Measurements from ENCODE around the gene COL23A1. TPM values are rescaled to one million over a fixed set of nuclear protein-coding genes. Genes with fewer than 3 reads are reported as not detected.

Gene COL23A1
- polyA plus RNA-seq, 3 donors, result 0.11 to 0.21 TPM; not detected in 1

DNA sequence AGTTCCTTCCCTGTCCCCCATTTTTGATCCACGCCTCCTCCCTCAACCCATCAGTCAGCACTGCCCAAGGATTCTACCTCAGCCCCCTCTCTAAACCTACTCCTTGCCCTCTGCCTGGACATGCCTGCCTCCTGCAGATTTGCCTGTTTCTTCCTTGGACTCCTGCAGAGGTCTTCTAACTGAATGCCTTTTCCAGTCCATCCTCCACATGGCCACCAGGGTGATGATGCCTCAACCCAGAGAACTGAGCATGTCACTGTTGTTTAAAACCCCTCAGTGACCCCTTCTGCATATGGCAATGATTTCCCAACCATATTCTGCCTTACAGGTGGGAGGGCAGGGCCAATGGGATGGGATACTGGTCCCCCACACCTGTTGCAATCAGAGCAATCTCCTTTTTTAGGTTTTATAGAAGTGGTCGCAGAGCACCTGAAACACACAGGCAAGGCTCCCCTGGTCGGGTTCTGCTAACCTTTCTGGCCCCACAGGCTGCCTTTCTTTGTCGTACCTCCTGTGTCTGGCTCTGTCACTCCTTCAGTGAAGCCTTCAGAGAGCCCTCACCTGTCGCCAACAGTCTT lies 366.9 kb downstream of the COL23A1 start:
- no peaks in the 10 kb centered on the region for H3K27me3 ChIP-seq (ENCODE audit: control insufficient read depth in 2 of 2, insufficient read depth in 2 of 2, low read length in 2 of 2)
- DNase-seq, result no peak
- peaks cover 9 to 15% of the 10 kb centered on the region in 2 donors for H3K4me1 ChIP-seq (ENCODE audit: control insufficient read depth in 1 of 2, insufficient read depth in 2 of 2, low read length in 2 of 2)
- no peak overlapping the region for H3K4me3 ChIP-seq (replicated peaks in 1 of 3; ENCODE audit: low read depth in 2 of 3, low read length in 3 of 3)
- peaks cover 89% of the 10 kb centered on the region for H4K20me1 ChIP-seq (ENCODE audit: insufficient read depth, low read length)
- peak overlapping the region in 1 of 2 donors; percentile 2 for H3K27ac ChIP-seq (ENCODE audit: low read depth in 1 of 2, low read length in 2 of 2)
- TF ChIP-seq, protein P1, sequence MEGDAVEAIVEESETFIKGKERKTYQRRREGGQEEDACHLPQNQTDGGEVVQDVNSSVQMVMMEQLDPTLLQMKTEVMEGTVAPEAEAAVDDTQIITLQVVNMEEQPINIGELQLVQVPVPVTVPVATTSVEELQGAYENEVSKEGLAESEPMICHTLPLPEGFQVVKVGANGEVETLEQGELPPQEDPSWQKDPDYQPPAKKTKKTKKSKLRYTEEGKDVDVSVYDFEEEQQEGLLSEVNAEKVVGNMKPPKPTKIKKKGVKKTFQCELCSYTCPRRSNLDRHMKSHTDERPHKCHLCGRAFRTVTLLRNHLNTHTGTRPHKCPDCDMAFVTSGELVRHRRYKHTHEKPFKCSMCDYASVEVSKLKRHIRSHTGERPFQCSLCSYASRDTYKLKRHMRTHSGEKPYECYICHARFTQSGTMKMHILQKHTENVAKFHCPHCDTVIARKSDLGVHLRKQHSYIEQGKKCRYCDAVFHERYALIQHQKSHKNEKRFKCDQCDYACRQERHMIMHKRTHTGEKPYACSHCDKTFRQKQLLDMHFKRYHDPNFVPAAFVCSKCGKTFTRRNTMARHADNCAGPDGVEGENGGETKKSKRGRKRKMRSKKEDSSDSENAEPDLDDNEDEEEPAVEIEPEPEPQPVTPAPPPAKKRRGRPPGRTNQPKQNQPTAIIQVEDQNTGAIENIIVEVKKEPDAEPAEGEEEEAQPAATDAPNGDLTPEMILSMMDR (IDR thresholded peaks at IDR 0.05), result no peak
- H3K9ac ChIP-seq (ENCODE audit: insufficient read depth, low read length, poor library complexity, severe bottlenecking), result no peak overlapping the region
- WGBS (ENCODE audit: insufficient coverage), result 98% methylated on average over 4 of the region's 5 CpGs
- peaks cover 24% of the 10 kb centered on the region for H3K79me2 ChIP-seq (ENCODE audit: insufficient read depth, low read length)
- H3K36me3 ChIP-seq (replicated peaks in 1 of 2; ENCODE audit: control insufficient read depth in 1 of 2, insufficient read depth in 2 of 2, low read length in 2 of 2), result peaks cover 68 to 99% of the 10 kb centered on the region in 2 donors
- no peak overlapping the region for H3K4me2 ChIP-seq (replicated peaks; ENCODE audit: extremely low read depth, low read length, poor library complexity, severe bottlenecking)
- Mint-ChIP-seq H3K36me3 (peaks cover 77 to 95% of the 10 kb centered on the region in 2 donors), H3K4me3 (no peak overlapping the region), H3K4me1 (peaks cover 29% of the 10 kb centered on the region), H3K27ac (peak overlapping the region in 3 of 7 donors; percentile 8 to 37 (median 22)), H3K9me3 (peaks cover 0 to 5% (median 0%) of the 10 kb centered on the region in 7 donors), H3K27me3 (ENCODE audit: low read depth in 3 of 3) (peaks cover 0 to 5% (median 1%) of the 10 kb centered on the region in 3 donors)
- H3K9me3 ChIP-seq (replicated peaks in 1 of 2; ENCODE audit: control insufficient read depth in 1 of 2, insufficient read depth in 1 of 2, low read length in 2 of 2), result no peaks in the 10 kb centered on the region
- H2AFZ ChIP-seq (ENCODE audit: insufficient read depth, low read depth, low read length, poor library complexity, severe bottlenecking), result no peak overlapping the region
- intact Hi-C loops (cut with micrococcal nuclease), result no loop called here

DNA sequence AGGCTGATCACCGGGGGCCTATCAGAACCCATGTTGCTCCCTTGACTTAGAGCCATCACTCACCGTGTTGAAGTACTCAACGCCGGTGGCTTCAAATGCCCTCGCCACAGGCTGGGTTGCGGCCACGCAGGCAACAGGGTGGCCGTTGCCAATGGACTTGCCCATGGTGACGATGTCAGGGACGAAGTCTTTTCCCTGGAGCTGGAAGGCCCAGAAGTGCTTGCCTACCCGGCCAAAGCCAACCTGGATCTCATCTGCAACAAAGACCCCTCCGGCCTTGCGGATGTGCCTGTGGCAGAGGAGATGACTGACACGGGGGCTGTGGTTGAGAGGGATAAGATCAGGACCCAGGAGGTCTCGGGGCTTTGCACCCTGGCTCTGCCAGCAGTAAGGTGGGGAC lies 367.9 kb downstream of the COL23A1 start:
- Histone ChIP-seq H3K9me3 (replicated peaks in 1 of 2; ENCODE audit: control insufficient read depth in 1 of 2, insufficient read depth in 1 of 2, low read length in 2 of 2) (no peaks in the 10 kb centered on the region), H3K9ac (ENCODE audit: insufficient read depth, low read length, poor library complexity, severe bottlenecking) (no peak overlapping the region), H3K4me3 (replicated peaks in 1 of 3; ENCODE audit: low read depth in 2 of 3, low read length in 3 of 3) (no peak overlapping the region), H3K27me3 (ENCODE audit: control insufficient read depth in 2 of 2, insufficient read depth in 2 of 2, low read length in 2 of 2) (no peaks in the 10 kb centered on the region), H2AFZ (ENCODE audit: insufficient read depth, low read depth, low read length, poor library complexity, severe bottlenecking) (no peak overlapping the region), H3K79me2 (ENCODE audit: insufficient read depth, low read length) (peaks cover 22% of the 10 kb centered on the region), H3K4me1 (ENCODE audit: control insufficient read depth in 1 of 2, insufficient read depth in 2 of 2, low read length in 2 of 2) (peaks cover 9 to 15% of the 10 kb centered on the region in 2 donors), H3K4me2 (replicated peaks; ENCODE audit: extremely low read depth, low read length, poor library complexity, severe bottlenecking) (no peak overlapping the region), H4K20me1 (ENCODE audit: insufficient read depth, low read length) (peaks cover 82% of the 10 kb centered on the region), H3K36me3 (replicated peaks in 1 of 2; ENCODE audit: control insufficient read depth in 1 of 2, insufficient read depth in 2 of 2, low read length in 2 of 2) (peaks cover 61 to 98% of the 10 kb centered on the region in 2 donors), H3K27ac (ENCODE audit: low read depth in 1 of 2, low read length in 2 of 2) (peak overlapping the region in 1 of 2 donors; percentile 63)
- H3K4me3 Mint-ChIP-seq, result no peak overlapping the region
- DNase-seq, result no peak
- TF ChIP-seq, protein P1 (IDR thresholded peaks at IDR 0.05), result no peak
- WGBS (ENCODE audit: insufficient coverage), result 98% methylated on average over 15 of the region's 15 CpGs
- peaks cover 0 to 5% (median 0%) of the 10 kb centered on the region in 7 donors for H3K9me3 Mint-ChIP-seq
- H3K27ac Mint-ChIP-seq, result peak overlapping the region in 4 of 7 donors; percentile 13 to 66 (median 38)
- peaks cover 68 to 94% of the 10 kb centered on the region in 2 donors for H3K36me3 Mint-ChIP-seq
- peaks cover 24% of the 10 kb centered on the region for H3K4me1 Mint-ChIP-seq
- intact Hi-C loops (cut with micrococcal nuclease), result no loop called here
- H3K27me3 Mint-ChIP-seq (ENCODE audit: low read depth in 3 of 3), result peaks cover 0 to 5% (median 1%) of the 10 kb centered on the region in 3 donors
